IPS-NIHi11 (cell line): ENCODE data around the gene DTX3L.
"Not testable (repeated sequence)": the region's sequence is repeated elsewhere in the genome, so short reads cannot be mapped to it uniquely, and the experiment has no call there.

Experiments
- DNase-seq: peaks from one replicate; pipeline ENCODE4 v3.0.0; 2012; ENCODE audit warnings: mixed read lengths, low spot score

DTX3L gene

DNA sequence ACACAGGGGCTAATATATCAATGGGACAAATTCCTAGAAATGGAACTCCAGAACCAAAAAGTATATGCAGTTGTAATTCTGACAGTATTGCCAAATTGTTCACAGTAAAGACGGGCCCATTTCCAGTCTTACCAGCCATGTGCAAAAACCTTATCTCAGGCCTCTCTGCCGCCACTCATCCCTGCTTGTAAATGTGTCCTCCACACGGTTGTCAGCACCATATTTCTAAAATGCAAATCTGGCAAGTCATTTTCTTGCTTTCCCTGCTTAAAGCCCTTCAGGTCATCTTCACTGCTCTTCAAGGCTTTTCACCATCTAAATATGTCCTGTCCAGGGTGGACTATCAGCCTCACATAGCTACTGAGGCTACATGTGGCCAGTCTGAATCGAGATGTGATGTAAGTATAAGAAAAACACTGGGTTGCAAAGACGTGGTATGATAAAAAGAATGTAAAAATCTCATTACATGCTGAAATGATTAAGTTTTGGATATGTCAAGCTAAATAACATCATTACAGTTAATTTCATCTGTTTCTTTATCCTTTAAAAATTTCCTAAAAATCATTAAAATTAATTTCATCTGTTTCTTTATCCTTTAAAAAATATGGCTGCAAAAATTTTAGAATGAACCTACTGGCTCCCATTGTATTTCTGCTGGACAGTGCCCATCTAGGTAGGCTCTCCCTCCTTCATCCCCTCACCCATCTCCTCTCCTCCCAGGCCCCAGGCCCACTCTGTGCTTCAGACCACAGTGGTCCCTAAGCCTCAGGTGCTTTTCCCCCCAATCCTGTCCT lies 1.0 kb upstream of the DTX3L start:
- no peak for DNase-seq

DNA sequence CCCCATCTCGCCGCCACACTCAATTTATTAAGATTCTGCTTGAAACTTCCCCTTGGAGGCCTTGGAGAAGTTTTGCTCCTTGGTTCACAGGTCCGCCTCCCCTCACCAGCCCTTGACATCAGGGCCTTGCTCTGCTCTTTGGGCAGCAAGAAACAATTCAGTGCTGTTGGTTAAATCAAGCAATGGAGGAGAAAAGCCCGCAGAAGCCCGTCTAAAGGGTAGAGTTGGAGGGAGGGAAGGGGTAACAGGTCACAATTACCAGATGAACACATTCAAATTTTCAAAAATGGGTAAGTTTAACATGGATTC lies 467 bp upstream of the DTX3L start:
- peak; percentile 11 for DNase-seq

GRCh38 chr3:122568131-122568530 lies 4.0 kb downstream of the DTX3L start:
- DNase-seq: not testable (repeated sequence)

DNA sequence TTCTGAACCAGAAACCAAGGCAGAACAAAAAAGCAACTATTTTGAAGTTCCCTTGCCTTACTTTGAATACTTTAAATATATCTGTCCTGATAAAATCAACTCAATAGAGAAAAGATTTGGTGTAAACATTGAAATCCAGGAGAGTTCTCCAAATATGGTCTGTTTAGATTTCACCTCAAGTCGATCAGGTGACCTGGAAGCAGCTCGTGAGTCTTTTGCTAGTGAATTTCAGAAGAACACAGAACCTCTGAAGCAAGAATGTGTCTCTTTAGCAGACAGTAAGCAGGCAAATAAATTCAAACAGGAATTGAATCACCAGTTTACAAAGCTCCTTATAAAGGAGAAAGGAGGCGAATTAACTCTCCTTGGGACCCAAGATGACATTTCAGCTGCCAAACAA lies 4.6 kb downstream of the DTX3L start:
- DNase-seq: no peak

DNA sequence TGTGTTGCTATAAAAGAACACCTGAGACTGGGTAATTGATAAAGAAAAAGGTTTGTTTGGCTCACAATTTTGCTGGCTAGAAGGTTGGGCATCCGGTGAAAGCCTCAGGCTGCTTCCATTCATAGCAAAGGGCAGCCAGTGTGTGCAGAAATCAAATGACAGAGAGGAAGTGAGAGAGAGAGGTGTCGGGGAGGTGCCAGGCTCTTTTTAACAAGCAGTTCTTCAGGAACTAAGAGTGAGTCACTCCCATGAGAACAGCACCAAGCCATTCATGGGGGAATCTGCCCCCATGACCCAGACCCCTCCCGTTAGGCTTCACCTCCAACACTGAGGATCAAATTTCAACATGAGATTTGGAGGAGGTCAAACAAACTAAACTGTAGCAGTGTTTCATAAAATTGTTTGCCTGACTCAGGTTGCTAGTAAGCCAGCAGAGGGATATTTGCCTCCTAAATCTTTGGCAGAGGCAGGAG lies 8.8 kb downstream of the DTX3L start:
- DNase-seq: peak; percentile 24

DNA sequence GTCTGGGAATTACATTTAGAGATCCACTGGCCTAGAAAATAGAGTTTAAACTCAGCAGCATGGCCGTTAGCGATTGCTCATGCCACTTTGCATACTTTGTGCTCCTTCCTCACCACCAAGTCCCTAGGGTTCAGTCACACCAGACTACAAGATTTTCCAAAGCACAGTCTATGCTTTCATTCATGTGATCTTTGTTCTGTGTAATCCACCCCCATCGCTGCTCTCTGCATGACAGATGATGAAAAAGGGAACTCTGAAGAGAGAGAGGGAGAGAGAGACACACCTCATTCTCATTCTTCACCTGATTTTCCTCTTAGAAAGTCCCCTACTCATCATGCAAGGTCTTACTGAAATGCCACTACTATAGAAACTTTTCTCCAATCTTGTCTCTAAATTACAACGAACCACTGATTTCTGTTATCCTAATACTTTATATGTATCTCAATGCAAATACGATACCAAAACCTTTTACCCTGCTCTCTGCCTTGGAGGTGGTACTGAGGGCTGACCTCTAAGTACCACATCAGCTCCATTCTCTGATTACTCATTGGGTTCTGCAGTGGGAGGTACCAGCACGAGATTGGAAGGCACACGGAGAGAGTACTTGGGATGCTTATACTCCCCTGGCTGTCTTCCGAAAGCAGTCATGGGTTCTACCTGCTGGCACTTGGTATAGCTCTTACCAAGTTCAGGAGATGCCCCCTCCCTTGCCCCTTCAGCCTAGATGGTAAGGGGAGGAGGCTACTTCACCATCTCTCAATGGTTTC lies 12.2 kb downstream of the DTX3L start:
- no peak for DNase-seq

GRCh38 chr3:122577409-122578031 lies 13.4 kb downstream of the DTX3L start, which contains the start of gene PARP15:
TSS of gene PARP15 (plus strand) at chr3:122577650. CDS start at chr3:122577668, 18 bp downstream.
- DNase-seq: peak; percentile 33

DNA sequence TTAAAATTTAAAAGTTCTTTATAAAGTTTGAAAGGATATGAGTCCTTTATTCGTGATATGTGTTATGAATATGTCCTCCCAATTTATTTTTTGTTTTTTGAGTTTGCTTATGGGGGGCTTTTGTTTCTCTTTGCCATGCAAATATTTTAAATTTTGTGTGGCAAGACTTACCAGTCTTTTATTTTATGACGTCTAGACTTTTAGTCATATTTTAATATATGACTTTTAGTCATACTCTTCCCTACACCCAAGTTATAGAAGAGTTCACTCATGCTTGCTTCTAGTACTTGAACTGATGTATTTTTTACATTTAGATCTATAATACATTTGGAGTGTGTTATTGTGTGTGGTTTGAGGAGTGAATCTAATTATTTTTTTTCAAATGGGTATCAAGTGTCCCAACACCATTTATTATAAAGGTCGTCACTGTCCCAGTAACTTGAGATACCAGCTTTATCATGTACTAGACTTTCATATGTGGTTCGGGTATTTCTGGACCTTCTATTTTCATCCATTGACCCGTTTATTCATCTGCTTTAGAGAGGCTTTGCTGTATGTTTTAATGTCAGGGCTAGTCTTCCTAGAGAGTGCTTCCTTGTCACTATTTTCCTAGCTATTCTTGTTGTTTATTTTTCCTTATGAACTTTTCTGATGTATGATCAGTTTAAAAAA lies 14.1 kb downstream of the DTX3L start:
- no peak for DNase-seq

DNA sequence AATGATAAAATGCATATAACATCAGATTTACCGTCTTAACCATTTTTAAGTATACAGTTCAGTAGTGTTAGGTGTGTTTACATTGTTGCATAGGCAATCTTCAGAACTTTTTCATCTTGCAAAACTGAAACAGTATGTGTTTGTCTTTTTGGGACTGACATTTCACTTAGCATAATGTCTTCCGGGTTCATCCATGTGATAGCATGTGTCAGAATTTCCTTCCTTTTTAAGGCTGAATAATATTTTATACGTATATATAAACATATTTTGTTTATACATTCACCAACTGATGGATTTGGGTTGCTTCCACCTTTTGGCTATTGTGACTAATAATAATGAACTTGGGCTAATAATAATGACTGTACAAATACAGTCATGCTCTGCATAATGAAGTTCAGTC lies 16.3 kb downstream of the DTX3L start:
- DNase-seq: no peak

- no peak for DNase-seq
Observed at GRCh38 chr3:122581622-122582021, 17.5 kb downstream of the DTX3L start.

DNA sequence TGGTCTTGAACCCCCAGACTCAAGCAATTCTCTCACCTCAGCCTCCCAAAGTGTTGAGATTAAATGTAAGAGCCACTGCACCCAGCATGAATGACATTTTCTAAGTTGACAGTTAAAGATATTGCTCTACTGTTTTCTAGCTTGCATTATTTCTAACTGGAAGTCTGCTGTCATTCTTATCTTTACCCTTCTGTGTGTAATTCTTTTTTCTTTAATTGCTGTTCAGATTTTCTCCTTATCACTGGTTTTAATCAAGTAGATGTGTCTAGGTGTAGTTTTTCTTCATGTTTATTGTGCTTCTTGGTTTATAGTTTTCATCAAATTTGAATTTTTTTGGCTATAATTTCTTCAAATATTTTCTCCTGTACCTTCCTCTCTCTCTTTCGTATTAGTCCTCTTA lies 18.3 kb downstream of the DTX3L start:
- no peak for DNase-seq

GRCh38 chr3:122586098-122586497 lies 22.0 kb downstream of the DTX3L start:
- DNase-seq: no peak

GRCh38 chr3:122586773-122587485 lies 22.8 kb downstream of the DTX3L start:
- no peak for DNase-seq

GRCh38 chr3:122587572-122587971 lies 23.4 kb downstream of the DTX3L start:
- no peak for DNase-seq

GRCh38 chr3:122589297-122589696 lies 25.2 kb downstream of the DTX3L start:
- no peak for DNase-seq

- no peak for DNase-seq
Observed at GRCh38 chr3:122590610-122591009, 26.5 kb downstream of the DTX3L start.

DNA sequence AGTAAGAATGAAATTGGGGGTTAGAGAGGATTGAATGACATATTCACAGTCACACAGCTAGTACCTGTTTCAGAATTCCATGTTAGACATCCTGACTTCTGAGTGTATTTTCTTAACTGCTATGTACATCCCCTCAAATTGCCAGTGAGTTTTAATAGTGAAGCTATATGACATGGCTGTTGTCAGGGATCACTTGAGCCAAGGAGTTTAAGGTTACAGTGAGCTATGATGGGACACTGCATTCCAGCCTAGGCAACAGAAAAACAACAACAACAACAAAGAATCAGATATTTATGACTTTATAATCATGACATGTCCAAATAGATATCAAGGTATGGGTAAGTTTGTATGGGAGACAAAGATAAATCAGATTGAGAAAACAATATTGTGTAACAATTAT lies 29.9 kb downstream of the DTX3L start:
- no peak for DNase-seq

- no peak for DNase-seq
Observed at GRCh38 chr3:122598151-122598550, 34.0 kb downstream of the DTX3L start.

GRCh38 chr3:122598556-122598955 lies 34.4 kb downstream of the DTX3L start:
- no peak for DNase-seq

GRCh38 chr3:122602011-122602710 lies 38.0 kb downstream of the DTX3L start:
- DNase-seq: no peak

DNA sequence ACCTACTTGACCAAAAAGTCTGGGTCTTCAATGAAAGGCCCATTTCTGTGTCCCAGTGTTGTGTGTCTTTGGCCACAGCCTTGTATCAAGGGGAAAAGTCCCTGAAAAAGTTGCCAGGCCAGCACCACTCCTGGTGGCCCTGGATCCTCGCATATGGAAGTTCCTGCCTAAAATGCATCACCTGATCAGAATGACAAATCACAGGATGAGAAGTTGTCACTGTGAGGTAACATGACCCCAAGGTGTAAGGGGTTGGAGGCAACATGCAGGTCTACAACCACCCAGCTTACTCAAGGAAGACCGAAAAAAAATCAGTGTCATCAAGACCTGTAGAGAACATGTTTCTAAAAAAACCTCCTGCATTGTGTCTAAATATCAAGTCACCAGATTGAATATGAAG lies 38.9 kb downstream of the DTX3L start:
- DNase-seq: no peak
